ENCODE measurements around the gene TPCN2. TPM values are rescaled to one million over a fixed set of nuclear protein-coding genes. Genes with fewer than 3 reads are reported as not detected.

The TPCN2 gene
- total RNA-seq, 4 donors from 2014 or later = 12.7 to 16.9 (median 14.2) TPM

- 80 to 84% methylated on average over 10 of the region's 10 CpGs for WGBS, 2 donors
- H3K4me3 ChIP-seq (ENCODE audit: low read depth, poor library complexity, severe bottlenecking) = no peak overlapping the region
- intact Hi-C loops (cut with DNase I; ENCODE audit: low total_unique reads) = no loop called here
- no peak for DNase-seq (ENCODE audit: low spot score in 2 of 2)
- TF ChIP-seq POLR2A (IDR thresholded peaks at IDR 0.05) = no peak
- TF ChIP-seq, protein P1, sequence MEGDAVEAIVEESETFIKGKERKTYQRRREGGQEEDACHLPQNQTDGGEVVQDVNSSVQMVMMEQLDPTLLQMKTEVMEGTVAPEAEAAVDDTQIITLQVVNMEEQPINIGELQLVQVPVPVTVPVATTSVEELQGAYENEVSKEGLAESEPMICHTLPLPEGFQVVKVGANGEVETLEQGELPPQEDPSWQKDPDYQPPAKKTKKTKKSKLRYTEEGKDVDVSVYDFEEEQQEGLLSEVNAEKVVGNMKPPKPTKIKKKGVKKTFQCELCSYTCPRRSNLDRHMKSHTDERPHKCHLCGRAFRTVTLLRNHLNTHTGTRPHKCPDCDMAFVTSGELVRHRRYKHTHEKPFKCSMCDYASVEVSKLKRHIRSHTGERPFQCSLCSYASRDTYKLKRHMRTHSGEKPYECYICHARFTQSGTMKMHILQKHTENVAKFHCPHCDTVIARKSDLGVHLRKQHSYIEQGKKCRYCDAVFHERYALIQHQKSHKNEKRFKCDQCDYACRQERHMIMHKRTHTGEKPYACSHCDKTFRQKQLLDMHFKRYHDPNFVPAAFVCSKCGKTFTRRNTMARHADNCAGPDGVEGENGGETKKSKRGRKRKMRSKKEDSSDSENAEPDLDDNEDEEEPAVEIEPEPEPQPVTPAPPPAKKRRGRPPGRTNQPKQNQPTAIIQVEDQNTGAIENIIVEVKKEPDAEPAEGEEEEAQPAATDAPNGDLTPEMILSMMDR (IDR thresholded peaks at IDR 0.05) = no peak
These were observed 116.1 kb downstream of the TPCN2 start for GRCh38 chr11:69164824-69165223.

DNA sequence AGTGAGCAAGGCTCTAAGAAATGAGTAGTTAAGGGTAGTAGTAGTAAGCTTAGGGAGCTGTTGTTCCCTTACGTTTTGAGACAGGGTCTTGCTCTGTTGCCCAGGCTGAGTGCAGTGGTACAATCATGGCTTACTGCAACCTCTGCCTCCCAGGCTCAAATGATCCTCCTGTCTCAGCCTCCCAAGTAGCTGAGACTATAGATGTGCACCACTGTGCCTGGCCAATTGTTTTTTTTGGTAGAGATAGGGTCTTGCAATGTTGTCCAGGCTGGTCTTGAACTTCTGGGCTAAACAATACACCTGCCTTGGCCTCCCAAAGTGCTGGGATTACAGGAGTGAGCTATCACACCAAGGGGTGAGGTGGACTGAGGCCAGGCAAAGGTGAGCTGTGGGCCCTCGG lies 117.0 kb downstream of the TPCN2 start:
- DNase-seq (ENCODE audit: low spot score in 2 of 2) = no peak
- intact Hi-C loops (cut with DNase I; ENCODE audit: low total_unique reads) = no loop called here
- no peak overlapping the region for H3K4me3 ChIP-seq (ENCODE audit: low read depth, poor library complexity, severe bottlenecking)
- TF ChIP-seq, protein P1 (IDR thresholded peaks at IDR 0.05) = no peak
- TF ChIP-seq POLR2A (IDR thresholded peaks at IDR 0.05) = no peak
- WGBS, 2 donors = 67 to 95% methylated on average over 2 of the region's 2 CpGs

DNA sequence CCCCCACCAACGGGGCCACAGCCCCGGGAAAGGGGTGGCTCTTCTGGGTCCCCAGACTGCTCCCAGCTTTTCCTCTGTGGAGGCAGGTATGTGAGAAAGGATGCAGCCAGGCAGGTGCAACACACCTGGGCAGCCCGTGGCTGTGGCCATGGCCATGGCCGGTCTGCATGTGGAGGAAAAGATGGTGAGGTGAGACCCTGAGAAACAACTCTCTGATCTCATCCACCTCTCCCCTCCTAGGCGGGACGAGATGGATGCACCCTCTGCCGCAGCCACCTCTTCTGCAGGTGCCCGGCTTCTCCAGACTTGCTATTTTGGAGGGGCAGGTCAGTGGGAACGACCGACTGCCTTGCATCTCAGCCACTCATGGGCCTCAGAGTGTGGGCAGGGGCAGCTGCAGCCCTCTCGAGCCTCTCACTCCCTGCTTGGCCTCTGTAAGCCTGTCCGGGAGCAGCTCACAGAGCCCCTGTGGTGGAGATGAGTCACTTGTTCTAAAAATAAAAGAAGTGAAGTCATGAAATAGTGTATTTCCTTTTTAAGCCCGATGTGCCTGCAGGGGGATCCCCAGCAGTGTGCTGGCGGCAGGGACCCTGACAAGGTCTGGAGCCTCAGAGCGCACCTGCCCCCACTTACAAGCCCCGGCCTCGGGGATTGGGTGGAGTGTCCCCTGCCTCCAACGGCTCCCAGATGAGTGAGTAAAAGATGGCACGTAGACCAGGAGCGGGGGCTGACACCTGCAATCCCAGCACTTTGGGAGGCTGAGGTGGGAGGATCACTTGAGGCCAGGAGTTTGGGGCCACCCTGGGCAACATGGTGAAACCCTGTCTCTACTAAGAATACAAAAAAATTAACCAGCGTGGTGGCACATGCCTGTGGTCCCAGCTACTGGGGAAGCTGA lies 117.7 kb downstream of the TPCN2 start:
- H3K4me3 ChIP-seq (ENCODE audit: low read depth, poor library complexity, severe bottlenecking) = no peak overlapping the region
- intact Hi-C loops (cut with DNase I; ENCODE audit: low total_unique reads) = no loop called here
- WGBS, 2 donors = 14 to 29% methylated on average over 14 to 20 of the region's 21 CpGs
- no peak for DNase-seq (ENCODE audit: low spot score in 2 of 2)
- TF ChIP-seq, protein P1 (IDR thresholded peaks at IDR 0.05) = no peak
- TF ChIP-seq POLR2A (IDR thresholded peaks at IDR 0.05) = no peak

DNA sequence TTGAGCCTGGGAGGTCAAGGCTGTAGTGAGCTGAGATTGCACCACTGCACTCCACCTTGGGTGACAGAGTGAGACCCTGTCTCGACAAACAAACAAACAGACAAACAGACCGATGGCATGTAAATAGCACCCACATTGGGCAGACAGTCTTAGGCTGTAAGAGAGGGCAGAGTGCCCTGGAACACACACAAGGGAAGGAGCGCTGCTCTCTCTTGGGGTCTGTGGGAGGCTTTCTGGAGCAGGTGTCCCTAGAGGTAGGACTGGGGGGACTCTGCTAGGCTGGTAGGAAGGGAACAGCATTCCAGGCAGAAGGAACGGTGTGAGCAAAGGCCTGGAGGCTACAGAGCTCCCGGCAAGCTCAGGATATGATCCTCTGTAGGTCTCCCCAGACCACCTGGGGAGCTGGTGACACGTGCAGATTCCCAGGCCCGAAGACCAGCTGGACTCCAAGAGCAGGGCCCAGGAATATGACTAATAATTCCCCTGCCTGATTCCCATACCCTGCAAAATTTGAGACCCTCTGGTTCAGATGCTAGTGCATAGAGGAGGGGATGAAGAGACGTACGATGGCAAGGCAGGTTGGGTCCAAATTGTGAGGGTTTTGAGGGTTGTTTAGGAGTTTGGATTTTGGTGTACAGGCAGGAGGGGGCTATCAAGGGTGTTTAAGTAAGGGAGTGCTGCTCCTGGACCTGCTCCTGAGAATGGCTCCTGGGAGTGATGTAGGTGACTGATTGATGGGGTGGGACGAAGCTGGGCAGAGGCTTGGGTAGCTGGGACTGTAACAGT lies 118.6 kb downstream of the TPCN2 start:
- 82 to 89% methylated on average over 10 of the region's 10 CpGs for WGBS, 2 donors
- intact Hi-C loops (cut with DNase I; ENCODE audit: low total_unique reads) = no loop called here
- DNase-seq (ENCODE audit: low spot score in 2 of 2) = no peak
- TF ChIP-seq, protein P1 (IDR thresholded peaks at IDR 0.05) = no peak
- TF ChIP-seq POLR2A (IDR thresholded peaks at IDR 0.05) = no peak
- H3K4me3 ChIP-seq (ENCODE audit: low read depth, poor library complexity, severe bottlenecking) = no peak overlapping the region

- H3K4me3 ChIP-seq (ENCODE audit: low read depth, poor library complexity, severe bottlenecking) = no peak overlapping the region
- intact Hi-C loops (cut with DNase I; ENCODE audit: low total_unique reads) = no loop called here
- 68 to 83% methylated on average over 9 of the region's 9 CpGs for WGBS, 2 donors
- TF ChIP-seq, protein P1 (IDR thresholded peaks at IDR 0.05) = no peak
- no peak for TF ChIP-seq POLR2A (IDR thresholded peaks at IDR 0.05)
- no peak for DNase-seq (ENCODE audit: low spot score in 2 of 2)
These were observed 119.4 kb downstream of the TPCN2 start for GRCh38 chr11:69167916-69168691.
